Testis (tissue), 3 donors: ENCODE data around the gene GABBR2. TPM values are rescaled to one million over a fixed set of nuclear protein-coding genes. Genes with fewer than 3 reads are reported as not detected.

Experiments used
- DNase-seq: peaks from one replicate; pipeline ENCODE4 v3.0.0-alpha.2; 2019
- H3K27ac ChIP-seq, 2 donors: fragments of 200-600 bp; sonication (generic); one replicate each; pipeline ENCODE4 v1.5.1; 2019
- H3K27me3 ChIP-seq: fragments of 200-600 bp; sonication (generic); one replicate; pipeline ENCODE4 v1.5.1; 2019
- H3K36me3 ChIP-seq: fragments of 200-600 bp; sonication (generic); one replicate; pipeline ENCODE4 v1.5.1; 2017; ENCODE audit warnings: low read depth; ENCODE audit errors: missing control alignments
- H3K4me1 ChIP-seq: fragments of 200-600 bp; sonication (generic); one replicate; pipeline ENCODE4 v1.5.1; 2019
- H3K4me3 ChIP-seq, 2 donors: fragments of 200-600 bp; sonication (generic); one replicate each; pipeline ENCODE4 v1.5.1; 2017 to 2019
- H3K9me3 ChIP-seq: fragments of 200-600 bp; sonication (generic); one replicate; pipeline ENCODE4 v1.5.1; 2017
- POLR2A ChIP-seq: fragments of 450-650 bp; IDR thresholded peaks from one replicate; pipeline ENCODE4 v1.6.1; 2017; ENCODE audit warnings: antibody characterized with exemption, mild to moderate bottlenecking, moderate library complexity
- WGBS, 2 donors: methylation state at CpG; one replicate each; pipeline ENCODE4 v1.1.5; 2018; 5-methylcytosine and 5-hydroxymethylcytosine counted together
- intact Hi-C: fragments of 100-400 bp; cut with DNase I; formaldehyde crosslinking; loops from one replicate; pipeline ENCODE4 v1.15.1; 2023; ENCODE audit warnings: low total_unique reads
- polyA plus RNA-seq: library from polyadenylated mRNA; stranded (reverse); fragments of 350-450 nt; fragmentation: Illumina TruSeq; extraction: RNeasy Lipid Tissue Mini Kit (QIAGEN cat#74804); gene quantifications from one replicate; pipeline ENCODE4 v1.2.3, GENCODE V29; 2014; ENCODE audit warnings: low read depth, low replicate concordance; ENCODE audit not compliant: insufficient read depth
- total RNA-seq, 2 donors: library from RNA; depleted of rRNA; stranded (reverse); fragments of >200 nt; gene quantifications; one replicate each; pipeline ENCODE4 v1.2.3, GENCODE V29; 2016
- TF ChIP-seq, protein P1 (sequence below), 3 experiments: fragments of 450-650 bp in 2 of 3; fragments of 200-600 bp in 1 of 3; sonication (generic) in 1 of 3; IDR thresholded peaks; one replicate each; pipeline ENCODE4 v1.5.1; 2016 to 2019; ENCODE audit warnings: antibody characterized with exemption in 3 of 3, mild to moderate bottlenecking in 2 of 3, moderate library complexity in 1 of 3

The GABBR2 gene
- total and polyA plus RNA-seq, 3 donors from 2014 or later: 3.0 to 8.1 (median 6.9) TPM

- WGBS, 2 donors: 91 to 94% methylated on average over 1 of the region's 1 CpG
- TF ChIP-seq POLR2A: no peak
- TF ChIP-seq, protein P1, sequence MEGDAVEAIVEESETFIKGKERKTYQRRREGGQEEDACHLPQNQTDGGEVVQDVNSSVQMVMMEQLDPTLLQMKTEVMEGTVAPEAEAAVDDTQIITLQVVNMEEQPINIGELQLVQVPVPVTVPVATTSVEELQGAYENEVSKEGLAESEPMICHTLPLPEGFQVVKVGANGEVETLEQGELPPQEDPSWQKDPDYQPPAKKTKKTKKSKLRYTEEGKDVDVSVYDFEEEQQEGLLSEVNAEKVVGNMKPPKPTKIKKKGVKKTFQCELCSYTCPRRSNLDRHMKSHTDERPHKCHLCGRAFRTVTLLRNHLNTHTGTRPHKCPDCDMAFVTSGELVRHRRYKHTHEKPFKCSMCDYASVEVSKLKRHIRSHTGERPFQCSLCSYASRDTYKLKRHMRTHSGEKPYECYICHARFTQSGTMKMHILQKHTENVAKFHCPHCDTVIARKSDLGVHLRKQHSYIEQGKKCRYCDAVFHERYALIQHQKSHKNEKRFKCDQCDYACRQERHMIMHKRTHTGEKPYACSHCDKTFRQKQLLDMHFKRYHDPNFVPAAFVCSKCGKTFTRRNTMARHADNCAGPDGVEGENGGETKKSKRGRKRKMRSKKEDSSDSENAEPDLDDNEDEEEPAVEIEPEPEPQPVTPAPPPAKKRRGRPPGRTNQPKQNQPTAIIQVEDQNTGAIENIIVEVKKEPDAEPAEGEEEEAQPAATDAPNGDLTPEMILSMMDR (IDR thresholded peaks at IDR 0.05): no peak
Observed at GRCh38 chr9:98365781-98366180, 343.0 kb downstream of the GABBR2 start.

GRCh38 chr9:98365227-98365669 is 343.5 kb downstream of the GABBR2 start:
- Histone ChIP-seq H3K27me3 (no peaks in the 10 kb centered on the region), H3K4me3 (no peak overlapping the region), H3K36me3 (no peaks in the 10 kb centered on the region), H3K27ac (no peak overlapping the region), H3K9me3 (no peaks in the 10 kb centered on the region), H3K4me1 (no peaks in the 10 kb centered on the region)
- peak; percentile 23 for DNase-seq
- no peak for TF ChIP-seq POLR2A
- TF ChIP-seq, protein P1 (IDR thresholded peaks at IDR 0.05): peak in 2 of 3 experiments; percentile 20 to 48
- intact Hi-C loops: no loop called here
- 89 to 93% methylated on average over 1 of the region's 1 CpG for WGBS, 2 donors

More at GRCh38 chr9:98365781-98366180, 343.0 kb downstream of the GABBR2 start:
- no peaks in the 10 kb centered on the region for H3K27me3 ChIP-seq
- DNase-seq: no peak
- no peak overlapping the region for H3K4me3 ChIP-seq
- H3K9me3 ChIP-seq: no peaks in the 10 kb centered on the region
- intact Hi-C loops: no loop called here
- no peaks in the 10 kb centered on the region for H3K4me1 ChIP-seq
- no peak overlapping the region for H3K27ac ChIP-seq
- no peaks in the 10 kb centered on the region for H3K36me3 ChIP-seq

DNA sequence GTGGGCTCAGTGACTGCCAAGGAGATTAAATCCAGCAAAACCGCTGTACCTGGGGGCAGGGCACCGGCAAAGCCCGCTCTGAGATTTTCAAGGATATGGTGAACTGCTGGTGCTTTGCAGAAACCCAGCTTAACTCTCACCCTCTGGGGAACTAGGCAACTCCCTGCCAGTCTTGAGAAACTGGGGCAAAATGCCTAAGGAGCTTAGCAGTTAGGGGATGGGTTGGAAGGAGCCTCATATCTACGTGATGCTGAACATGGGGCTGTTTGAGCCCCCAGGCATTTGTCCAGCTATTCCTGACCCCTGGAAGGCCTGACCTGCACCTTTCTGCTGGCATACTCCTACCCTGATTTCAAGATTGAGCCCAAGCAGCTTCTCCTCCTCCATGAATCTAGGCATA is 344.6 kb downstream of the GABBR2 start:
- Histone ChIP-seq H3K4me1 (no peaks in the 10 kb centered on the region), H3K27ac (no peak overlapping the region), H3K36me3 (no peaks in the 10 kb centered on the region), H3K27me3 (no peaks in the 10 kb centered on the region), H3K4me3 (no peak overlapping the region), H3K9me3 (no peaks in the 10 kb centered on the region)
- TF ChIP-seq POLR2A: no peak
- TF ChIP-seq, protein P1 (IDR thresholded peaks at IDR 0.05): no peak
- DNase-seq: no peak
- WGBS, 2 donors: 61 to 66% methylated on average over 4 of the region's 4 CpGs
- intact Hi-C loops: no loop called here

DNA sequence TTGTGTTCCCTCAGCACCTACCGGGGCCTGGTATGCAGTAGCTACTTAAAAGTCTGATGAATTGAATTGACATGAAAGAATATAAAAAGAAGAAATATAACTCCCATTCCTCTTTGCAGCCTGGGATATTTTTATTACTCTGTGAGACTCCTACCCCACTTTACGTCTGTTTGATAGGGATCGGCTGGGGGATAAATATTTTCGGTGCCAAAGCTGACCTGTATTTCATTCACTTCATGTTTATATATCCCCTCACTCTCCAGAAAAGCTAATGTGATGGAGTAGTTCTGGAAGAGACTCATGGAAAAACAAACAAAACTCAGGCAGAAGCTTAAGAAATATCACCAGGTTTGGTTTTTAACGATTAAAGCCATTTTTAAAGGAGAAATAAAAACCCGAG is 345.1 kb downstream of the GABBR2 start:
- no peaks in the 10 kb centered on the region for H3K36me3 ChIP-seq
- no peaks in the 10 kb centered on the region for H3K4me1 ChIP-seq
- no peaks in the 10 kb centered on the region for H3K9me3 ChIP-seq
- no peaks in the 10 kb centered on the region for H3K27me3 ChIP-seq
- no peak overlapping the region for H3K4me3 ChIP-seq
- no peak for DNase-seq
- H3K27ac ChIP-seq: no peak overlapping the region
- 54 to 60% methylated on average over 6 of the region's 6 CpGs for WGBS, 2 donors
- TF ChIP-seq, protein P1 (IDR thresholded peaks at IDR 0.05): no peak
- no peak for TF ChIP-seq POLR2A
- intact Hi-C loops: no loop called here

DNA sequence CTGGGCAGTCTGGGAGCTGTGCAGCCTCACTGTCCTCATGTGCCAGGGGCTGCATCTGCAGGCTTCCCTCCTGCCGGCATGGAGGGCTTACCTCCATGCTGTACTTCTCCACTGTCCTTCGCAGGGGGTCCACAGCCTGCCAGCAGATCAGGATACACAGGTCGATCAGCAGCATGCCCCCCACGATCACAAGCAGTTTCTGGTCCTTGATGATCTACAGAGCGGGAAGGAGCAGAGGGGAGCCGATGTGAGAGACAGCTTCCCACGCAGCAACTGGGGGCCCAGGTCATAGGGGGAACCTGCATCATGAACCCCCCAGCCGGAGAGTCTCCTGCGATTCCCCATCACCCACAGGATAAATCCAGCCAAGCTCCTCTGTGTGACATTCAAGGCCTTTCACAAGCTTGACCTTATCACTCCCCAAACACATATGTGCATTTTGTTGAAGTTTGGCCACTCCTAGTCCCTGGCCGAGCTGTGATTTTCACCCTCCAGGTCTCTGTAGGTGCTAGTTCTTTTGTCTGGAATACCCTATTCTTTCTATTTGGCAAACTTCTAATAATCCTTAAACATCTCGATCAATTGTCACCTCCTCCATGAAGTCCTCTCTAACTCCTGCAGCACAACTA is 346.0 kb downstream of the GABBR2 start:
- Histone ChIP-seq H3K4me1 (no peaks in the 10 kb centered on the region), H3K36me3 (no peaks in the 10 kb centered on the region), H3K27me3 (no peaks in the 10 kb centered on the region), H3K9me3 (no peaks in the 10 kb centered on the region), H3K4me3 (no peak overlapping the region), H3K27ac (no peak overlapping the region)
- intact Hi-C loops: no loop called here
- no peak for TF ChIP-seq POLR2A
- TF ChIP-seq, protein P1 (IDR thresholded peaks at IDR 0.05): no peak
- DNase-seq: no peak
- 74 to 77% methylated on average over 10 to 11 of the region's 11 CpGs for WGBS, 2 donors
